Ureter (tissue), 1 donor: ENCODE measurements around the gene SAMD8. TPM values are rescaled to one million over a fixed set of nuclear protein-coding genes. Genes with fewer than 3 reads are reported as not detected.
A peak's percentile ranks its signal among the peaks of the same experiment; 100 is the strongest.
"Not testable (repeated sequence)": the region's sequence is repeated elsewhere in the genome, so short reads cannot be mapped to it uniquely, and the experiment has no call there.

Experiments used
- DNase-seq: peaks from one replicate; pipeline ENCODE4 v3.0.0-alpha.2; 2020; ENCODE audit warnings: low spot score
- total RNA-seq: library from RNA; stranded (reverse); gene quantifications from one replicate; pipeline ENCODE4 v1.2.4, GENCODE V29; 2023
- donor health status: DM: yes; HTN: yes; CAD: no.

SAMD8 gene
- total RNA-seq, 1 donor from 2014 or later: 26.0 TPM

DNA sequence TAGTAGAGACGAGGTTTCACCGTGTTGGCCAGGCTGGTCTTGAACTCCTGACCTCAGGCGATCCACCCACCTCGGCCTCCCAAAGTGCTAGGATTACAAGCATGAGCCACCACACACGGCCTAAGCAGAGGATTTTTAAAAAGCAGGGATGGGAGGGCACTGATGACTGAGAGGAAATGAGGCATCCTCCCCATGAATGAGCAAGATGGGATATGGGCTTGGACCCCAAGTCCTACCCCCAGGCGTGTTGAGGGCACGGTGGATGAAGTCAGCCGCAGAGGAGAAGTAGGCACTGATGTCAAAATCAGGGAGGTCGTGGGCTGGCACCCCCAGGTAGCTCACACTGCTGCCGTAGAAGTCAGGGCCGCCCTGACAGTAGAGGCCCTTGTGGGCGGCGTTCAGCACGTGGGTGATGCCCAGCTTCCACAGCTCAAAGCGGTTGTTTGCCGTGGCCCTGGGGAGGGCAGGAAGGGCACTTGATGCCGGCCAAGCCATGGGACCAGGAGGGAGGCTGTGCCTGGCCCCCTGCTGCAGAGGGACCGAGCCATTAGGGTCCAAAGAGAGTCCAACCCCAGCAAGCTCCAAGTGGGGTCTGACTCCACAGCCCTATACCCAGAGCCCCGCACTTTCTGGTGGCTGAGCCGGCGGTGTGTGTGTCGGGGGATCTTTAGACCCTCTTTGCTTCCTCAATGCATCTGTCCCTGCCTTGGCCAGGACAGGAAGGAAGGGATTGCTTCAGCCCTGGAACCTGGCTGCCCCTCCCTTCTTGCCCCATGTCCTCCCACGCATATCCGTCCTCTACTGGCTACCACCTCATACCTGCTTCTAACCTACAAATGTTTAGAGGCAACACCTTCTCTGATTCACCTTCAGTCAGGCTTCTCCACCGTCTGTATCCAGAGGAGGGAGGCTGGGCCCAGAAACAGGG lies 3.4 kb upstream of the SAMD8 start:
- DNase-seq: no peak

DNA sequence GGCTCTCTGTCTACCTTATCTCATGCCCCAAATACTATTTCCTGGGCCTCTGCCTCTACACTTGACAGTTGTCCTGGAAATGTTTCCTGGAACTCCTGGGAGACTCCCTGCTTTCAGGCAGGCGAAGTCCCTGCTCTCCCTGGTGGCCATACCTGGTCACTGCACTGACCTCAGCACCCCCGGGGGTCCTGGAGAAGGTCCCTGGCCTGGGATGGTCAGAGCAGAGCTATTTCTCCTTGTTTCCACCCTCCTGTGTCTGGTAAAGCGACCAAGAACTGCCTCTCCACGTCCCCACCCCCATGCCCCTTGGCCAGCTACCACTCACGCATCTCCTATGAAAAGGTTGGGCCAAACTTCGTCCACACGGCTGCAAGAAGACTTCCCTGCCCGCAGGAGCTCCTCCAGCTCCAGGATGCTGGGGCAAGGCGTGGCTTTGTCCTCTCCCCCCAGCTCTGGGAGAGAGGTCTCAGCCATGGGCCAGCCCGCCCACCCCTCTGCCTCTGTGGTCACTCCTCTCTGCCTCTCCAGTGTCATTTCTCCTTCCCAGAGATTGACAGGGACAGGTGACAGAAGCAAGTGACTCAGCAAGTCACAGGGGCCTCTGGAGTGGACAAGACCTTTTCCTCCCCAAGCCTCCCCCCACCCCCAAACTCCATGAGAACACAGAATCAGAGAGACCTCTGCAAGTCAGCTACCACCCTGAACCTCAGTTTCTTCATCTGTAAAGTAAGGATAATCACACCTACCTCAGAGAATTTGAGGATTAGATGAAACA lies 2.6 kb upstream of the SAMD8 start:
- no peak for DNase-seq

DNA sequence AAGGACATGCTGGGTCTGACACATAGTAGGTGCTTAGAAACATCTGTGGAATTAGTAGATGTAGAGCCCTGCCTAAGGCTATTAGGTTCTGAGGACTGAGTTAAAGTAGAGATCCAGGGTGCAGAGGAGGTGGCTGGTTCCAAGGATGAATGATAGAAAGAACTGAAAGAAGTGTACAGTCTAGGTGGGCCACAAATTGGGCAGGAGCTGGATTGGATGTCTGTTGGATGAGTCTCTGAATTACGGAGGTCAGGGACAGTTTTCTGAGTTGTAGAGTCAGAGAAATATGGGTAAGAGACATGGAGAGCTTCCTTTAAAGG lies 2.0 kb upstream of the SAMD8 start:
- DNase-seq: no peak

DNA sequence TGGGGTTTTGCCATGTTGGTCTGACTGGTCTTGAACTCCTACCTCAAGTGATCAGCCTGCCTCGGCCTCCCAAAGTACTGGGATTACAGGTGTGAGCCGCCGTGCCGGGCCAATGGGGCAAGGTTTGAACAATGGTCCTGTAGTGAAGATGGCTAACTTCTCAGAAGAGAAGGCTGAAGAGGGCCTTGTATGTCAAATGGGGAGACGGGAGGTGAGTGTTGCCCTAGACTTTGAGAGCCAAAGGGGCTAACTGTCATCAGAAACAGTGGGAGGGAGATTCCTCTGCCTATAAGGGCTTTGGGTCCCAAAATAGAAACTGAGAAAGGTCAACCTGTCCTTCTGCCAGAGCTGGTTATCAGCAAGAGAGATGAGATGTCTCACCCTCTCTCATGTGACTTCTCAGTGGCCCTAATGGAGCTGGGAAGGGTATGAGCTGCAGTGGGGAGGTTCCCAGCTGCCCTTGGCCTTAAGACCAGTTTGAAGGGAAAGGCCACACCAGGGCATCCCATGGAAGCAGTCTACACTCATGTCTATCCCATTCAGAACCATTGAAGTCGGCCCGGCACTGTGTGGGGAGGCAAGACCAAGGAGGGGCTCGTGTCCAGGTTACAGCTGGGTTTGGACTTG lies 1.3 kb upstream of the SAMD8 start:
- DNase-seq: no peak

DNA sequence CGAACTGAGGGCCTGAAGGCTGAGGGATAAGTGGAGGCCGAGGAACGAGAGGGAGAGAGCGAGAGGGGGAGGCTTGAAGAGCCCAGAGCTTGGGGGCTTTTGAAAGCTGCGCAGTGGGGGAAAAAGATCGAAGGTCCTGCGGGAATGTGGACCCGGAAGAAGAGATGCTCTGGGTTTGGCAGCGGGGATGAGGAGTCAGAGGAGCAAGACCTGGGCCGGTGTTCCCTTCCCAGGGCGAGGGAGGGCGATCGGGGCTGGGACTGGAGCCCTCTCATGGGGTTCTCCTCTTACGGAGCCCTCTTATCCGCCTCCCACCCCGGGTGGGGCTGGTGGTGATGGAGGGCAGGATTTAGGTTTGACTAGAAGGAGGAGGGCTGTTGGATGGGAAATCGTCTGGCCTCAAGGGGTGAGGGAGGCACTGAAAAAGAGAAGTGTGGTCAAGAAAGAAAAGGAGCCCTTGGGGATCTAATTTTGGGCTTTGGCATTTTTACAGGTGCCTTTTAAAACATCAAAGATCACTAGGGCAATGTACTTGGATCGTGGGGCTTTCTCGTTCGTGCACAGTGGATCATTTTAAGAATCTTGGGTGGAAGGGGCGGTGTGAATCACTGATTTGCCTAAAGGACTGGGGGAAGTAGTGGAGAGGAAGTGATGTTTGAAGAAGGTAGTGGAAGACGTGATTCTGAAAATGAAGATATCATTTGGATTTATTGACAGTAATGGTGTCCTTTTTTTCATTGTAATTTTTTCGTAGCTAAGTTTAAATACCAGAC lies 637 bp downstream of the SAMD8 start:
- DNase-seq: peak; percentile 61

DNA sequence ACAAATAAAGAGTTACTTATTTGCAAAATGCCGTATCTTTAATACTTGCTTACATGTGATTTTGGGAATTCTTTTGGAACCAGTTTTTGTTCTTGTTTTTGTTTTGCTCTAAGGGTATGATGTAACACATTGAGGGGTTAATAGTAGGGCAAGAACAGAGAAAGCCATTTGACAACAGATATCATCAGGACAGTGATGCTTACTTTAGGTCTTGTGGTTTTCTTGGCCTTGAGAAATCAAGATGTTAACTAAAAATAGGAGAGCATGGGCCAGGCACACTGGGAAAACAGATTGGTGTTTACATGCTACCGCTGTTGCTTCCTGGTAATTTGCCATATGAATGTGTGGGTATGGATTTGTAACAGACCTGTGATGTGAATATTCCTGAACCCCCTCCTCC lies 3.7 kb downstream of the SAMD8 start:
- no peak for DNase-seq

DNA sequence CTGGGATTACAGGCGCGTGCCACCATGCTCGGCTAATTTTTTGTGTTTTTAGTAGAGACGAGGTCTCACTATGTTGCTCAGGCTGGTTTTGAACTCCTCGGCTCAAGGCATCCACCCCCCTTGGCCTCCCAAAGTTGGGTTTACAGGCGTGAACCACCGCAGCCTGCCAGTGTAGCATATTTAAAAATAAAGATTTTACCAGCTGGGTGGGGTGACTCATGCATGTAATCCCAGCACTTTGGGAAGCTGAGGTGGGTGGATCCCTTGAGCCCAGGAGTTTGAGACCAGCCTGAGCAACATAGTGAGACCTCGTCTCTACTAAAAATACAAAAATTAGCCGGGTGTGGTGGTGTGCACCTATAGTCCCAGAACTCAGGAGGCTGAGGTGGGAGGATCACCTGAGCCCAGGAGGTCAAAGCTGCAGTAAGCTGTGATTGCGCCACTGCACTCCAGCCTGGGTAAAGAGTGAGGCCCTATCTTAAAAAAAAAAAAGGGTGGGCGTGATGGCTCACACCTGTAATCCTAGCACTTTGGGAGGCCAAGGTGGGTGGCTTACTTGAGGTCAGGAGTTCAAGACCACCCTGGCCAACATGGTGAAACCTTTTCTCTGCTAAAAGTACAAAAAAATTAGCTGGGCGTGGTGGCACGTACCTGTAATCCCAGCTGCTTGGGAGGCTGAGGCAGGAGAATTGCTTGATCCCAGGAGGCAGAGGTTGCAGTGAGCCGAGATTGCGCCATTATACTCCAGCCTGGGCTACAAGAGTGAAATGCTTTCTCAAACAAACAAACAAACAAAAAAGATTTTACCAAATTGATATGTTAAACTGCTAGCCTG lies 5.7 kb downstream of the SAMD8 start:
- not testable (repeated sequence) for DNase-seq

DNA sequence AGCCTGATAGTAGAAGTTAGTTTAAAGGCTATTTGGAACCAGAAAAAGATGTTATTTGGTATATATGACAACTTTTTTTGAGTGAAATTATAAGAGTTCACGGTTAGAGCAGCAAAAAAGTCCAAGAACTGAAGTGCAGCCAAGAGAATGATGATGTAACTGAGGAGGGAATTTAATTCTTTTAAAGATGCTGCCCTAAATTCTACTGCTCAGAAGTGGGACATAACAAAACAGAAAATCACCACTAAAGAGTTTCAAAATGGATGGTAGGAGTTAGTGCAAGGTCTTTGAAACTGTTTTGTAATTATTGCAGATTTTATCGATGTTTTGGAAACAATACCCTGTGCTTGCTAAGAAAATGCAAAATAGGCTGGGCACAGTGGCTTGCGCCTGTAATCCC lies 6.5 kb downstream of the SAMD8 start:
- no peak for DNase-seq

DNA sequence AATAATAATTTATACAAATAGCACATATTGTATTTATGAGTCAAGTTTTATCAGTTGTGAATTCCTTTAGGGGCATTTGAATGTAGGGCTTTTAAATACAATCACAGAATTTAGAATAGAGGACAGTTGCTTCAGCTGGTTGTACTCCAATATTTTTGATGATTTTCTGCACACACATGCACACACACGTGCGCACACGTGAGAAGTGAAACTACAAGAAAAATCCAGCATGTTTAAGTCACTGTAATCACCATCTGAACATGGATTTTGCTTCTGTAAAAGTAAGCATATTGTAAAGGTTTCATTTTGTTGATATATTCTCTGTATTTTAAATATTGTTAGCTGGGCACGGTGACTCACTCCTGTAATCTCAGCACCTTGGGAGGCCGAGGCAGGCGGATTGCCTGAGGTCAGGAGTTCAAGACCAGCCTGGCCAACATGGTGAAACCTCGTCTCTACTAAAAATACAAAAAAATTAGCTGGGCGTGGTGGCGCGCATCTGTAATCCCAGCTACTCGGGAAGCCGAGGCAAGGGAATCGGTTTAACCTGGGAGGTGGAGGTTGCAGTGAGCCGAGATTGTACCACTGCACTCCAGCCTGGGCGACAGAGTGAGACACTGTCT lies 8.1 kb downstream of the SAMD8 start:
- DNase-seq: not testable (repeated sequence)

DNA sequence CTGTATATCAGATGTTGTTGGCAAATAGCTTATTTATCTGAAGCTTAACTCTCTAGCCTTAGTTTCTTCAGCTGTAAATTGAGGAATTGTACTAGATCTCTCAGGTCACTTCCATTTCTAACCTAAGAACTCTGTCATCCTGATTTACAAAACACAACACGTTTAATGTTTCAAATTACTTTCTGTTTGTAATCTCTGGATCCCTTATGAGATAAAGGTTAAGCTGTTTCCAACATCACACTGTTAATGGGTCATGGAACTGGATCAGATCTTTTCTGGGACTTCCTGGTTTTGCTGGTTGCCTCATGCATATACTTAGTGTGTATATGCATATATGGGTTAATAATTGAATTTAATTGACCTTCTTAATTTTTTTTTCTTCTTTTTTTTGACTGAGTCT lies 9.9 kb downstream of the SAMD8 start:
- DNase-seq: no peak

DNA sequence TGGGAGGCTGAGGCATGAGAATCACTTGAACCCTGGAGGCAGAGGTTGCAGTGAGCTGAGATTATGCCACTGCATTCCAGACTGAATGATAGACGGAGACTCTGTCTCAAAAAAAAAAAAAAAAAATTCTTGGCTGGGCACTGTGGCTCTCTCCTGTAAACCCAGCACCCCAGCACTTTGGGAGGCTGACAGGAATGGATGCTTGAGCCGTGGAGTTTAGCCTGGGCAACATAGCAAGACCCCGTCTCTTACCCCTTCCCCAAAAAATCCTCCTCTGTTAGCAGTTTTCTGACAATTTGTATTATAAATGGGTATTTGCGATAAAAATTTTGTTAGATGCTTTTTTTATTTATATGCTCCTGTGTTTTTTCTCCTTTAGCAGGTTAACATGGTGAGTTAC lies 11.0 kb downstream of the SAMD8 start:
- DNase-seq: no peak

DNA sequence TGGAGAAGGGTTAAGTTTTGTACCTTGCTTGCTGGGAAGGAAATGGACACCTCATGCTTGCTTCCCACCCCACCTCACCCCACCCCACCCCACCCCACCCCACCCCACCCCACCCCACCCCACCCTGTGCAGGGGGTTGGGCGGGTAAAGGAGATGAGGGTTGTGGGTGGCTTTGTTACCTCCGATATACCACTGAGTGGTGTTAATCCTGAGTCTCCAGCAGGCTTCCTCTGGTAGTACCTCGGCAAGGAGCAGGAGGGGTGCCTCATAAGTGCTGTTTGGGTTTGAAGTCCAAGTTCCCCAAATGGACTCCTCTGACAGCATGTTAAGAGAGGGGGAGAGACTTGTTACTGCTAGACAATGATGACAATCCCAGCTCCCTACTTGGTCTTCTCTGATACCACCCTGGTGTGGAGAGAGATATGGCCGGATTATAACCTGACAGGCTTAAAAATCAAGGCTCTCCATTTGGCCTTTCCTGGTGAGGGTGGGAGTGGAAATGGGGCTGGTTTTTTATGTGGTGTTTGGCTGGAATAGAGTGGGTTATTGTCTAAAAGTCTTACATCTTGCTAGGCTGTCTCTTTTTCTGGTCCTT lies 11.7 kb downstream of the SAMD8 start:
- no peak for DNase-seq

DNA sequence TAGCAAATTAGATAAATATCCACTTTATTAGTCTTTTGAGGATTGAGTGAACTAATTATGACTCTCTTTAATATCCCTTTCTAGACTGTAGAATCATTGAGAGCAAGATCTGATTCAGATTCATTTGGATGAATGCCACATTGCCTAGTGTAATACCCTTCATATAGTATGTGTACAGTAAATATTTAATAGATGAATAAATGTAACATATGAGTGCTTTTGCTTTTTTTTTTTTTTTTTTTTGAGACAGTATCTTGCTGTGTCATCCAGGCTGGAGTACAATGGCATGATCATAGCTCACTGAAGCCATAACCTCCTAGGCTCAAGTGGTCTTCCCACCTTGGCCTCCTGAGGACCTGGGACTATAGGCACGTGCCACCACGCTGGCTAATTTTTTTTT lies 14.8 kb downstream of the SAMD8 start:
- no peak for DNase-seq

DNA sequence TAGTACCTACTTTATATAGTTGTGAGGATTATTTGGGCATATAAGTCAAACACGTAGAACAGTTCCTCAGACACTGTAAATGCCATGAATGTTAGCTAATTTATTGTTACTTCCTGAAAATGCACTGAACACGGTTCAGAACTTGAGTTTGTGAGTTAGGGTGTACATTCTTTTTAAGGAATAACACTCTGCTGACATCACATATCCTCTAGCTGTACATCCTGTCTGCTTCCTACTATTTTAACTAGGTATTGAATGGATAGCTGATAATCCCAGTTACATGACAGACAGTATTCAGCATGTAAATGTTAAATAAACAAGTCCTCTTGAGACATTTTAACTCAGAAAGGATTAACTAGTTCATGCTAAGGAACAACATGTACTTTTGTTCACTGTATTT lies 16.0 kb downstream of the SAMD8 start:
- DNase-seq: no peak

DNA sequence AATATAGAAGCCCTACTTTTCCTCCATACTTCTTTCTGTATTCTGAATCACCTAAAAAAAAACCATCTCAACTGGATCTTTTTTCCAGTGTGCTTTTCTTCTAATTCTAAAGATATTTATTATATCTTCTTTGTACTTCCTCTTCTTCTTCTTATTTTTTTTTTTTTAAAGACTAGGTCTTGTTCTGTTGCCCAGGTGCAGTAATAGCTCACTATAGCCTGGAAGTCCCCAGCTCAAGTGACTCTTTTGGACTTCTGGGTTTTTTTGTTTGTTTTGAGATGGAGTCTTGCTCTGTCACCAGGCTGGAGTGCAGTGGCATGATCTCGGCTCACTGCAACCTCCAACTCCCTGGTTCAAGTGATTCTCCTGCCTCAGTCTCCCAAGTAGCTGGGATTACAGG lies 17.5 kb downstream of the SAMD8 start:
- DNase-seq: not testable (repeated sequence)

DNA sequence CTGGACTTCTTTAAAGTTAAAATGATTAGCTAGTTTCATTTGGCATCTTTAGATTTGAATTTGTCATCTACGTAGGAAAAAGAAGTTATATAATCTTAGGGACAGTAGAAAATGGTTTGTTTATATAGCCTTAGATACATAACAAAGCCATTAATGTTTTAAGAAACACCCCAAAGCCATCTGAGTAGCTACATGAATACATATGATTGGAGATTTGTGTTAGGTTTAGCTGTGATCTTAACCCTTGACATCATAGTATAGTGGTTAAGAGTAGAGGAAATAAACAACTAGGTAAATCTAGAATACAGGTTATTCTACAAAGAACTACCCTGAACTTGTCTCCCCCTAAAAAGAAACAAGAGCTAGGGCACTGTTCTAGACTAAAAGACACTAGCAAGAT lies 18.1 kb downstream of the SAMD8 start:
- DNase-seq: no peak

DNA sequence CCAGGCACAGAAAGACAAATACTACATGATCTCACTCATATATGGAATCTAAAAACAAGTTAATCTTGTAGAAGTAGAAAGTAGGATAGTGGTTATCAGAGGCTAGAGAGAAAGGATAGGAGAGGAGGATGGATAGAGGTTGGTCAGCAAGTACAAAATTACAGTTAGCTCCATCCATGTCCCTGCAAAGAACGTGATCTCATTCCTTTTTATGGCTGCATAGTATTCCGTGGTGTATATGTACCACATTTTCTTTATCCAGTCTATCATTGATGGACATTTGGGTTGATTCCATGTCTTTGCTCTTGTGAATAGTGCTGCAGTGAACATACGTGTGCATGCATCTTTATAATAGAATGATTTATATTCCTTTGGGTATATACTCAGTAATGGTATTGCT lies 22.2 kb downstream of the SAMD8 start:
- DNase-seq: not testable (repeated sequence)

DNA sequence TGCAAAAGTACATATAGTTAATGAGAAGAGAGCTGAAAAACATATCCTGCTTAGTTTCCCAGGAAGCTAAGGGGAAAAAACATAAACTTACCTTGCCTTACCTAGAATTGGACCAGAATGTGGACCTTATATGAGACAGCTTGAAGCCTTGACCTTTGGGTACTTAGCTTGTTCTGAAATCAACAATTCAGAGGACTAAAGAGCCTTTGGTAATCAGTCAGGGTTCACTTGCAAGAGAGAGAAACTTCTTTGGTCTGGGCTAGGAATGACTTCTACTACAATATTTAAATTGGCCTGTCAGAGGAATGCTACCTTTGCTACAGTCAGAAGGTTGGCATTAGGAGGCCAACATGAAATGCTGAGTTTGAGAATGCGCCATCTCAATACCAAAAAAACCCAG lies 24.9 kb downstream of the SAMD8 start:
- DNase-seq: no peak

DNA sequence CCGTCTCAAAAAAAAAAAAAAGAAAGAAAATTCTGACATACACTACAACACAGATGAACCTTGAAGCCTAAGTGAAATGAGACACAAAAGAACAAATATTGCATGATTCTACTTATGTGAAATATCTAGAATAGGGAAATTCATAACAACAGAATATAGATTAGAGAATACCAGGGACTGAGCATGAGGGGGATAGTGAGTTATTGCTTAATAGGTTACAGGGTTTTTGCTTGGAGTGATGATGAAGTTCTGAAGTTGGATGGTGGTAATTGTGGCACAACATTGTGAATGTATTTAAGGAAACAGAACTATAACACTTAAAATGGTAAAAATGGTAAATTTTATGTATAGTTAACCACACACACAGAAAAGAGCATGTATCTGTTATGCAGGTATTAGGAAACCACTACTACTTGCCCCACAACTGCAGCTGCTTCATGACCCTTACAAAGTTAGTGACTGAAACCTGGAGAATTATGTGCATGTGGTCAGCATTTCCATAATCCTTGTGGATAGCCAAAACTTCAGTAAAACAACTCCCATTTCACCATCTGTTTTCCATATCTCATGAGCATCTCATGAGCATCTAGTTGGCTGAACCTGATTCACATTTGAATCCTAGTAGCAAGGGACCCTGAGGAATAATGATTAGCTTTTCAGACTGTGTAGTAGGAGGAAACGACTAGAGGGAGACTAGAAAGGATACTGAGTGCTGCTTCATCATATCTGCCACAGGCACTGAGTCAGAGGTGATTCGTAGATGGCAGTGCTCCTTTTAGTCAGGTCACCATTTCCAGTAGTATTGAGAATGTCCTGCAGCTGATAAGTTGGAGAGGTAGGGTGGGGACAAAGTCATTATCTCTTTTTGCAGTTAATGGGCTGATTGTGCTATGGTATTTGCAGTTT lies 26.3 kb downstream of the SAMD8 start:
- no peak for DNase-seq
